ENCODE measurements around the gene SF3B3. TPM values are rescaled to one million over a fixed set of nuclear protein-coding genes. Genes with fewer than 3 reads are reported as not detected.

The SF3B3 gene
- total and polyA plus RNA-seq, 10 donors = 70.3 to 256 (median 103) TPM

GRCh38 chr16:70572926-70573270, 49.3 kb downstream of the SF3B3 start:
- no peak overlapping the region for H3K4me3 ChIP-seq
- 68 to 88% (median 72%) methylated on average over 2 of the region's 2 CpGs for WGBS, 5 donors
- no peak for DNase-seq
- peaks cover 29 to 60% (median 44%) of the 10 kb centered on the region in 6 donors for H3K4me1 ChIP-seq
- peaks cover 11 to 80% (median 53%) of the 10 kb centered on the region in 6 donors for H3K36me3 ChIP-seq
- TF ChIP-seq POLR2A (IDR thresholded peaks at IDR 0.05) (no peak), POLR2AphosphoS5 (IDR thresholded peaks at IDR 0.05) (no peak), CTCF (IDR thresholded peaks at IDR 0.05 in 8 of 11, conservative IDR thresholded peaks at IDR 0.05 in 3 of 11) (no peak)
- no peaks in the 10 kb centered on the region for H3K9me3 ChIP-seq
- intact Hi-C loops (cut with DNase I; ENCODE audit: low total_unique reads) = no loop called here
- H3K27ac ChIP-seq = peak overlapping the region; percentile 33 to 81 (median 69)
- H3K27me3 ChIP-seq (replicated peaks in 1 of 7) = no peaks in the 10 kb centered on the region

DNA sequence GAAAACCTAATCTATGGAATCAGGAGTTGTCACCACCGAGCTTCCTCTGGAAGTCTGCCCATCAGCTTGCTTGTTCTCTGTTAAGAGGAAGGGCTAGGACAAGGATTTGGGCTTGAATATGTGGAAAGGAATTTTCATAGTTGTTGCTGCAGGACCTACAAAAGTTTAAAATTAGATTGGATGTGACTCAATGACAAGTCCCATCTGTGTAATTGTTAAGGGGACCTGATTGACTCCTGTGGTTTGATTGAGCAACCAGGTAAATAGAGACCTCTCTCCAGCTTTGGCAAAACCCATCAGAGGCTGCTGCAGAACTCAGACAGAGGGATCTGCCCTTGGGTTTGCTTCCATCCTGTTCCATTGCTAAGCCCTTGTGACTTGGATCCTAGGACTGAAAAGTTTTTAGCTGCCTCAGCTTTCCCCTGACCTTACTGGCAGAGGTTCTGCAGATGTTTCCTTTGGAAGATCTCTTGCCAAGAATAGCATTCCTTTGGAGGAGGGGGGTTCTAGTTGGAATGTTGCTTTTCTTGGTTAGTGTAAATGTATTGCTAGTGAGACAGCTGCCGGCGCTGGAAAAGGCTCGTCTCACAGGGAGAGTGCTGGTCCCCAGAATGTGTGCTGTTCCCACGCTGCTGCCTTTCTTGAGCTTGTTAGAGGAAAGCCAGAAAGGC, 50.0 kb downstream of the SF3B3 start:
- Histone ChIP-seq H3K36me3 (peaks cover 11 to 73% (median 46%) of the 10 kb centered on the region in 6 donors), H3K27me3 (replicated peaks in 1 of 7) (no peaks in the 10 kb centered on the region), H3K27ac (peak overlapping the region; percentile 33 to 81 (median 69)), H3K4me1 (peaks cover 29 to 60% (median 44%) of the 10 kb centered on the region in 6 donors), H3K9me3 (no peaks in the 10 kb centered on the region), H3K4me3 (no peak overlapping the region)
- 56 to 63% (median 59%) methylated on average over 5 of the region's 5 CpGs for WGBS, 5 donors
- TF ChIP-seq POLR2A (IDR thresholded peaks at IDR 0.05) (no peak), POLR2AphosphoS5 (IDR thresholded peaks at IDR 0.05) (peak in 2 of 3 donors; percentile 45 to 87), CTCF (IDR thresholded peaks at IDR 0.05 in 8 of 11, conservative IDR thresholded peaks at IDR 0.05 in 3 of 11) (no peak)
- intact Hi-C loops (cut with DNase I; ENCODE audit: low total_unique reads) = no loop called here
- DNase-seq = no peak

GRCh38 chr16:70574595-70575271, 51.1 kb downstream of the SF3B3 start:
- DNase-seq = no peak
- no peaks in the 10 kb centered on the region for H3K27me3 ChIP-seq (replicated peaks in 1 of 7)
- intact Hi-C loops (cut with DNase I; ENCODE audit: low total_unique reads) = no loop called here
- peaks cover 4 to 61% (median 35%) of the 10 kb centered on the region in 6 donors for H3K36me3 ChIP-seq
- H3K27ac ChIP-seq = peak overlapping the region in 7 of 8 donors; percentile 35 to 81 (median 69)
- WGBS, 5 donors = 82 to 93% (median 89%) methylated on average over 8 of the region's 8 CpGs
- H3K4me3 ChIP-seq = no peak overlapping the region
- TF ChIP-seq POLR2A (IDR thresholded peaks at IDR 0.05) (no peak), POLR2AphosphoS5 (IDR thresholded peaks at IDR 0.05) (no peak), CTCF (IDR thresholded peaks at IDR 0.05 in 8 of 11, conservative IDR thresholded peaks at IDR 0.05 in 3 of 11) (no peak)
- no peaks in the 10 kb centered on the region for H3K9me3 ChIP-seq
- peaks cover 29 to 71% (median 49%) of the 10 kb centered on the region in 6 donors for H3K4me1 ChIP-seq

DNA sequence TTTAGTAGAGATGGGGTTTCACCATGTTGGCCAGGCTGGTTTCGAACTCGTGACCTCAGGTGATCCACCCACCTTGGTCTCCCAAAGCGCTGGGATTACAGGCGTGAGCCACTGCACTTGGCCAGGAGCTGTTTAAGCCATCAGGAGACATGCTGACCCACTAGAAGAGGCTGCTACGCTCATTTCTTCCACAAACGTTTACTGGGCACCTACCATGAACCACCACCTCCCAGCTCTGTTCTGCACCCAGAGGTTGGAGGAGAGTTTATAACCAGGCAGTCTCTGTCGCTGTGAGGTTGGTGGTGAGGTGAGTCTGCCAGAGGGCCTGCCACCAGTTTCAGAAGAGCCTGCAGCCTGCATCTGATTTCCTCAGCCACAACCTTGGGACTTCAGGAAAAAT, 51.8 kb downstream of the SF3B3 start:
- peaks cover 29 to 73% (median 49%) of the 10 kb centered on the region in 6 donors for H3K4me1 ChIP-seq
- DNase-seq = no peak
- WGBS, 5 donors = 86 to 91% (median 89%) methylated on average over 7 of the region's 7 CpGs
- TF ChIP-seq CTCF (IDR thresholded peaks at IDR 0.05 in 8 of 11, conservative IDR thresholded peaks at IDR 0.05 in 3 of 11) (no peak), POLR2AphosphoS5 (IDR thresholded peaks at IDR 0.05) (peak in 1 of 3 donors; percentile 25)
- no peak overlapping the region for H3K4me3 ChIP-seq
- peak overlapping the region in 6 of 8 donors; percentile 39 to 81 (median 68) for H3K27ac ChIP-seq
- no peaks in the 10 kb centered on the region for H3K27me3 ChIP-seq (replicated peaks in 1 of 7)
- no peaks in the 10 kb centered on the region for H3K9me3 ChIP-seq
- H3K36me3 ChIP-seq = peaks cover 4 to 55% (median 28%) of the 10 kb centered on the region in 6 donors
- intact Hi-C loops (cut with DNase I; ENCODE audit: low total_unique reads) = no loop called here

All from spleen (tissue), 11 donors.